HG03378 (cell line): ENCODE results near the gene SIAH3.

Source experiments
- ATAC-seq: cut with Tn5 transposase; IDR thresholded peaks from one replicate; pipeline ENCODE4 v1.9.1; 2021; ENCODE audit warnings: mild to moderate bottlenecking, moderate library complexity; ENCODE audit not compliant: unreplicated experiment

Gene SIAH3

GRCh38 chr13:45863709-45864590, 12.4 kb upstream of the SIAH3 start:
- ATAC-seq = no peak

GRCh38 chr13:45861322-45861721, 9.8 kb upstream of the SIAH3 start:
- no peak for ATAC-seq

DNA sequence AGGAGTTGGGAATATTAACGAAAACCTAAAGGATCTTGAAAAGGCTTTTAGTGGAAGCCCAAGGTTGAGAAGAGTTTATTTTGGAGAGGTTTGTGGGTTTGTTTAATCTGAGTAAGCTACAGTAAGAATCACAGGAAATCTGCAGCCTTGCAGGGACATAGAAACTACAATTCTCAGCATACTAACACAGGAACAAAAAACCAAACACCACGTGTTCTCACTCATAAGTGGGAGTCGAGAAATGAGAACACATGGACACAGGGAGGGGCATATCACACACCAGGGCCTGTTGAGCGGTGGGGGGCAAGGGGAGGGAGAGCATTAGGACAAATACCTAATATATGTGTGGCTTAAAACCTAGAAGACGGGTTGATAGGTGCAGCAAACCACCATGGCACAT, 8.7 kb upstream of the SIAH3 start:
- no peak for ATAC-seq

DNA sequence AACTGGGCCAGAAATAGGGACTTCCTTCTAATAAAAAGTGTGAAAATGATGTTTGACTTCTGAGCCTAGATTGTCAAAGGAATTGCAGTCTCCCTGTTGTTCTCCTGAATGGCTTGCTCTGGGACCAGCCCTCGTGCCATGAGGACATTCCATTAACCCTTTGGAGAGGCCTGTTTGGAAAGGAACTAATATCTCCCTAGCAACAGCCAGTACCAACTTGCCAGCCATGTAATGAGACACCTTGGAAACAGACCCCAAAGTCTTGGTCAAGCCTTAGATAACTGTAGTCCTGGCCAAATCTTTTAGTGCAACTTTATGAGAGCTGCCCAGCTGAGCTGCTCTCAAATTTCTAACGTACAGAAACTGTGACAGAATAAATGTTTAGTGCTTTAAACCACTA, 8.2 kb upstream of the SIAH3 start:
- no peak for ATAC-seq

DNA sequence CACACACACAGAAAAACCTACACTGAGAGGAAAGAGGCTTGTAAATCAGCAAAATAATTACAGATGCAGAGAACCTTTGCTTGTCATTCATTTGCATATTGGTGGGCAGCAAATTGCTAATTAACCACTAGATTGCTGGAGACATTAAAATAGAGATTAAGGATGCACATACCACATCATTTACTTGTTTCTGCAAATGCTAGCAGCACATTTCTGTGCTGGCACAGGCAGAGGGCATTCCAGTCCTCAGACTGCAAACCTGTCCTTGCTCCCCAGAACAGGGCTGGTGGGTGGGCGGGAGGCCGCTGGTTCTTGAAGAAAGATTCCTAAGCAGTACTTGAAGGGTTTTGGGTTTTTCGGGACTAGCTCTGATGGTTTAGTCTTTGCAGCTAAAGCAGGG, 941 bp upstream of the SIAH3 start:
- no peak for ATAC-seq

GRCh38 chr13:45851956-45852355, 403 bp upstream of the SIAH3 start:
- no peak for ATAC-seq

DNA sequence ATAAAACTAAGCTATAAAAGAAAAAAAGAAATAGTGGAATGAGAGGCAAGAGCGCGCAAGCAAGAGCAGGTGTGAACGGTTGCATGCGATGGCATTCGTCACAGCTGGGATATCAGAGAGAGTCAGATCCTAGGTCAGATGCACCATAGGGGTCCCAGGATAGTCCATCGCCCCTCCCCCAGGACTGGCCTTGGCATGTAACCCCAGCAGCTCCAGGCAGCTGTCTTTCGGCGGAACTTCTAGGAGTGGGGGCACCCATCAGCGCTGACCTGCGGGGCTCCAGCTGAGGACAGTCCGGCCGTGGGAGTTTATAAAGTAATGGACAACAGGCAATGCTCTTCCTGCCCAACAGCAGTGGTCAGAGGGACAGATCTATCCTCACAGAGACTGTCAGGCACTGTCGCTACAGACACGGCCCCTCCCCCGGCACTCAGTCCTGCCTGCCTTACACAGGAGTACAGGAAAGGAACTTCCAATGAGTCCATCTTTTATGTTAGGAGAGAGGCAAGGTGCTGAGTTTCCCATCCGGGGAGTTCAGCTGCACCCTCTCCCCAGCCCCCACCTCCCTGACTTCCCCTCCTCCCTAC, 1.4 kb downstream of the SIAH3 start:
- no peak for ATAC-seq

DNA sequence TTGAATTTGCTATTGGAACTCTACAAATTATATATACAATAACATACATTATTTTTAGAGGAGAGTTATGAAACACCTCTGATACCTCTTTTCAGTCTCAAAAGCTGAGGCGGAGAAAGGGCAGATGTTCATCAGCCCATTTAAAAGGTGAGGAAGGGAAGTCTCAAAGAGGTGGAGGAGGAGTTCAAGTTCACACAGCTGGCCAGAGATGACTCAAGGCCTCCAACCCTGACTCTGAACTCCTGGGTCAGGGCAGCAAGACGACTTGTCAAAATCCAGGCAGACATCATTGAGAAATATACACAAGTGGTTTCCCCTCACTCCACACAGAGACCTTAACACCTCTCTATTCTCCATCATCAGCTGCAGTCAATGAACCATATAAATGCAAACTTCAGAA, 2.1 kb downstream of the SIAH3 start:
- no peak for ATAC-seq

- ATAC-seq = no peak
These were observed 3.9 kb downstream of the SIAH3 start for GRCh38 chr13:45847554-45848224.

DNA sequence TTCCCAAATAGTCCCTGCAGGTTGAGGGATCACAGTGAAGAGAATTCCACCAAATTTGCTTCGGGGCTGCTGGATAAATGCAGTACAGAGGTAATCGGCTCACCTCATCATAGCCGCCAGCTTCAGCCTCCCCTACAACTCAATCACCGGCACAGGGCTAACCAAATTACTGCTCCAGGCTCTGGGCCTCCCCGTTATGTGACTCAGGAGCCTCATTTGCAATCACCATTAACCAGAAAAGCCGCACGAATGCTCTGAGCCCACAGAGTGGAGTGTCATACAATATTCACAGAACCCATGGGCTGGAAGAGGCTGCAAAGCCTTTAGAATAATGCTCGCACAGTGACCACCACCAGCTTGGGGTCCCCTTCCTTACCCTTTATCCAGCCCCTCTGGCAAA, 4.9 kb downstream of the SIAH3 start:
- no peak for ATAC-seq

DNA sequence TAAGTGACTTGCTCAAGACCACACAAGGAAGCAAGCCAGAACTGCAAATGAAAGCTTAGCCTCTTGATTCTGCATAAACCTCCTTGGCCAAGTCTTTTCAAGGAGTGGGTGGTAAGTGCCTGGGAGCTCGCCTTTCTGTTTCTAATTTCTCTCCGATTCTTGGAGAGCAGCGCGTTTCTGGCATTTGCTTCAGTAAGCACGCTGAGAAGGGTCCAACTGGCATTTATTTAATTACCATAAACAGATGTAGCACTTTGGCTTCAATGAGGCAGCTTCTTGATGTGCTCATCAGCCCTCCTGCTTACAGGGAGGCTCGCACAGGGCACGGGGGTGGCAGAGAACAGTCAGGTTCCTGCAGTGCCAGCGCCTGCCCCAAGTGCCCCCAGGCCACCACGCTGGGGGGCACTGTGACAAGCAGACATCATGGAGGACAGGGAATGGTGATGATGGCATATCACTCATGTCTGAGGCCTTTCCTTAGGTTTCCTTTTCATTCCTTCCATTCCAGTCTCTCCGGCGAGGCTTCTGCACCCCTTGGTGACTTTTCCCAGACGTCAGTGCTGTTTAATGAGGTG, 13.3 kb downstream of the SIAH3 start:
- no peak for ATAC-seq

GRCh38 chr13:45837111-45837510, 14.4 kb downstream of the SIAH3 start:
- ATAC-seq = no peak

- ATAC-seq = no peak
These were observed 17.1 kb downstream of the SIAH3 start for GRCh38 chr13:45834411-45834994.

DNA sequence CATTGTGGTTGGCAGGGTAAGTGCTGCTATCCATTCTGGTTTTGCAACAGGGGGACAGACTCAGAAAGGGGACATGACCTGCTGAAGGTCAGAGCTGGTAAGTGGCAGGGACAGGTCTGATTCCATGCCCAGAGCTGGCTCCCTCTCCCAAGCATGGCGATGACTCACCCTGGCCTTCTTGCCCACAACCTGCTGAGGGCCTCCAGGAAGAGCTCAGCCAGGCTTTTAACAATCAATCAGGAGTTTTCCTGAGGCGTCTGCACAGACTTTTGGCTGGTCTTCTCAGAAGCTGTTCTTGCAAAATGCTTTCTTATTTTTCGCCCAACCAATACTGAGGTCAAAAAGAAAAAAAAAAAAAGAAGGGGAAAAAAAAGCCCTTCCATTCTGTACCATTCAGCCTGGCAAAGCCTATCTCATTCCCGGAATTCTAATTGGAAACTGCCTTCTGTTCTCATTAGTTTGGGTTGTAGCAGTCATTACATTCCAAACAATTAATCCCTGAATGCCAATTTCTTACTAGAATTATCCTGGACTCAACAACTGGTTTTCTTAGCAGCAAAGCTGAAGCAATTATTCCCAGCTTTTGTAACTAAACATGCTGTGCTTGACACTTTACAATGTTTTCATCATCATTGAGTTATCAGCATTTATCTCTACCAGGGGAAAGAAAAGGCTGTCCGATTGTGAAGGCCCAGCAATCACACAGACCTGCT, 17.7 kb downstream of the SIAH3 start:
- ATAC-seq = no peak

- ATAC-seq = no peak
These were observed 18.3 kb downstream of the SIAH3 start for GRCh38 chr13:45833242-45833641.

DNA sequence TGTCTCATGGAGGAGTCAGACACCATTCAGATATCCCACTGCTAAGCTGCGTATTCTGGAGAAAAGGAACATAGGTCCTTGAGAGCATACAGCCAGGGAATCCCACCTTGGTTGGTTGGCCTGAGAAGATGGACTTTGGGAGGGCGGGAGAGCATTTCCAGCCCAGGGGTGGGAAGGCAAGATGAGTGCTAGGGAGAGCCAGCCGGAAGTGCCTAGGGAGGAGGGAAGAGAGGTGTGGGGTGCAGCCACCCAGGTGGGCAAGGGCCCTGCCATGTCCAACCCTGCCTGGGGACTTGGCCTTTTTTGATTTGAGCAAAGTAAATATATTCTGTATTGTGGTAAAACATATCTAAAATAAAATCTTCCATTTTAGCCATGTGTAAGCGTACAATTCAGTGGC, 19.7 kb downstream of the SIAH3 start:
- ATAC-seq = no peak

DNA sequence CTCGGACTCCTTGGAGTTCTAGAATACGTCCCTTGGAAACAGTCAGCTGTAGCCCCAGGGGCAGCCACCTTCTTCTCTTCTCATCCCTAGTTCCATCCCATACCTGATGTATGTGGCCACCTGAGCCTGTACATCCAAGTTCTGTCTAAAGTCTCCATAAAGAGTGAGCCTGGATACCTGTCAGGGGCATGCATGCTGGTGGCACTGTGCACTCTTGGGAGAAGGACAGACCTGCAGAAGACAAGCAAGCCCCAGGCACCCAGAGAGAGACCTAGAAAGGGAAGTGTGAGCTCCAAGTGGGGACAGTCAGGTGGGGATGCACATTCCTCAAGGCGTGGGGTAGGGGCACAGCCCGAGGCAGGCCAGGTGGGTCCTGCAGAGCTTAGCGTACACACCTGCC, 21.4 kb downstream of the SIAH3 start:
- ATAC-seq = no peak

- no peak for ATAC-seq
These were observed 23.1 kb downstream of the SIAH3 start for GRCh38 chr13:45828256-45828968.

DNA sequence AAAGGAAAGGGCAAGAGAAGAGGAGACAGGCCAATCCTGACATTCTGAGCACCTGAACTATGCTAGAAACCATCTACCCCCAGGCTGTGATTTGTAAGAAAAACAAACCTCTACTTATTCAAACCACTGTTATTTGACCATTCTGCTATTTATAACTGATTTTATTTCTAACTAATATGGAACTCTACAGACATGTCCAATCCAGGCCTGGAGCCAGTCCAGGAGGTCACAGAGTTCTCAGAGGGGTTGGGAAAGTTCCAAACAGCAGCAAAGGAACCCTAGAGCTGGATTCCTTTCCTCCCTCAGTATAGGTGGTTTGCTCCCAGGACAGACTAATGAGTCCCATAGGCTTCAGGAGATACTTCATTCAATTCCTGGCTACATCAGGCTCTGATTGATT, 24.2 kb downstream of the SIAH3 start:
- no peak for ATAC-seq

DNA sequence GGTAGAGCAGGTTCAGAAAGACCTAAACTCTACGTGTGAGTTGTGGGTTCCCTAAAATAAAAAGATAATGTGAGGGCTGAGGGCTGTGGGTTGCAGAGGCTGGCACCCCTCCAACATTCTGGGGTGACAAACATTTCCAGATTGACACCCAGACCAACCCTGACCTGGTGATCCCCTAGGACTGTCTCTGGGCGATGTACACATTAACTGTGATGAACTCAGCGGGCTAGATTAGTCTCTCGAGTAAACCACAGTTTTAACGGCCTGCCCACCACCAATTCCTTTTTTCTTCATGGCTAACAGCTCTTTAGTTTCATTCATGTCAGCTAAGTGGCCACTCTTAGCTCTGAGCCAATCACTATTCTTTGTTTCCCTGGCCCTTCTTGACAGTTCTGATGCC, 24.8 kb downstream of the SIAH3 start:
- peak; percentile 90 for ATAC-seq
